Nephron (organoid): ENCODE data around the gene LRRC49.
"Not testable (repeated sequence)": the region's sequence is repeated elsewhere in the genome, so short reads cannot be mapped to it uniquely, and the experiment has no call there.

Source experiments
- H3K27ac Mint-ChIP-seq, 3 experiments: 2 replicates each; pipeline ENCODE4 v1.8.0; 2020; ENCODE audit warnings: mixed read lengths in 3 of 3, mild to moderate bottlenecking in 2 of 3, moderate library complexity in 1 of 3
- H3K27me3 Mint-ChIP-seq: 2 replicates; pipeline ENCODE4 v1.8.0; 2021; ENCODE audit warnings: low read depth, mild to moderate bottlenecking, moderate library complexity, mixed read lengths
- H3K36me3 Mint-ChIP-seq: 2 replicates; pipeline ENCODE4 v1.8.0; 2020; ENCODE audit warnings: low read depth, mixed read lengths
- H3K4me1 Mint-ChIP-seq: 2 replicates; pipeline ENCODE4 v1.8.0; 2020; ENCODE audit warnings: mixed read lengths
- H3K4me3 Mint-ChIP-seq, 3 experiments: 2 replicates each; pipeline ENCODE4 v1.8.0; 2020; ENCODE audit warnings: mild to moderate bottlenecking in 3 of 3, mixed read lengths in 3 of 3, moderate library complexity in 2 of 3
- H3K9me3 Mint-ChIP-seq: 2 replicates; pipeline ENCODE4 v1.8.0; 2020; ENCODE audit warnings: mixed read lengths
- TF ChIP-seq, protein P1 (sequence below), 3 experiments: fragments of 200-600 bp; sonication (generic); IDR thresholded peaks; one replicate each; pipeline ENCODE4 v1.5.0; 2021; ENCODE audit warnings: antibody characterized with exemption in 3 of 3; ENCODE audit not compliant: unreplicated experiment in 3 of 3

LRRC49 gene

GRCh38 chr15:70857562-70858285 lies 34.9 kb upstream of the LRRC49 start:
- peaks cover 30% of the 10 kb centered on the region for H3K4me1 Mint-ChIP-seq
- H3K27ac Mint-ChIP-seq, result peak overlapping the region in 1 of 3 experiments; percentile 48
- no peaks in the 10 kb centered on the region for H3K27me3 Mint-ChIP-seq
- H3K9me3 Mint-ChIP-seq, result no peaks in the 10 kb centered on the region
- no peaks in the 10 kb centered on the region for H3K36me3 Mint-ChIP-seq
- TF ChIP-seq, protein P1, sequence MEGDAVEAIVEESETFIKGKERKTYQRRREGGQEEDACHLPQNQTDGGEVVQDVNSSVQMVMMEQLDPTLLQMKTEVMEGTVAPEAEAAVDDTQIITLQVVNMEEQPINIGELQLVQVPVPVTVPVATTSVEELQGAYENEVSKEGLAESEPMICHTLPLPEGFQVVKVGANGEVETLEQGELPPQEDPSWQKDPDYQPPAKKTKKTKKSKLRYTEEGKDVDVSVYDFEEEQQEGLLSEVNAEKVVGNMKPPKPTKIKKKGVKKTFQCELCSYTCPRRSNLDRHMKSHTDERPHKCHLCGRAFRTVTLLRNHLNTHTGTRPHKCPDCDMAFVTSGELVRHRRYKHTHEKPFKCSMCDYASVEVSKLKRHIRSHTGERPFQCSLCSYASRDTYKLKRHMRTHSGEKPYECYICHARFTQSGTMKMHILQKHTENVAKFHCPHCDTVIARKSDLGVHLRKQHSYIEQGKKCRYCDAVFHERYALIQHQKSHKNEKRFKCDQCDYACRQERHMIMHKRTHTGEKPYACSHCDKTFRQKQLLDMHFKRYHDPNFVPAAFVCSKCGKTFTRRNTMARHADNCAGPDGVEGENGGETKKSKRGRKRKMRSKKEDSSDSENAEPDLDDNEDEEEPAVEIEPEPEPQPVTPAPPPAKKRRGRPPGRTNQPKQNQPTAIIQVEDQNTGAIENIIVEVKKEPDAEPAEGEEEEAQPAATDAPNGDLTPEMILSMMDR (IDR thresholded peaks at IDR 0.05; ENCODE audit: unreplicated experiment in 3 of 3), result no peak
- H3K4me3 Mint-ChIP-seq, result no peak overlapping the region

DNA sequence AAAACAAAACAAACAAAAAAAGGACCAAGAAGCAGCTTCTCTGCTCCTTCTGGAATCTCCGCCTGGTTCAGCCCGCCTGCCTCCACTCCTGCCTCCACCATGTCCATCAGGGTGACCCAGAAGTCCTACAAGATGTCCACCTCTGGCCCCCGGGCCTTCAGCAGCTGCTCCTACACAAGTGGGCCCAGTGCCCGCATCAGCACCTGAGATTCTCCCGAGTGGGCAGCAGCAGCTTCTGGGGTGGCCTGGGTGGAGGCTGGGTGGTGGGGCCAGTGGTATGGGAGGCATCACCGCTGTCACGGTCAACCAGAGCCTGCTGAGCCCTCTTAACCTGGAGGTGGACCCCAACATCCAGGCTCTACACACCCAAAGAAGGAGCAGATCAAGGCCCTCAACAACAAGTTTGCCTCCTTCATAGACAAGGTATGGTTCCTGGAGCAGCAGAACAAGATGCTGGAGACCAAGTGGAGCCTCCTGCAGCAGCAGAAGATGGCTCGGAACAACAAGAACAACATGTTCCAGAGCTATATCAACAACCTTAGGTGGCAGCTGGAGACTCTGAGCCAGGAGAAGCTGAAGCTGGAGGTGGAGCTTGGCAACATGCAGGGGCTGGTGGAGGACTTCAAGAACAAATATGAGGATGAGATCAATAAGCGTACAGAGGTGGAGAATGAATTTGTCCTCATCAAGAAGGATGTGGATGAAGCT lies 33.9 kb upstream of the LRRC49 start:
- H3K9me3 Mint-ChIP-seq, H3K36me3 Mint-ChIP-seq, H3K4me3 Mint-ChIP-seq, H3K27me3 Mint-ChIP-seq, H3K27ac Mint-ChIP-seq: not testable (repeated sequence)
- H3K4me1 Mint-ChIP-seq, result peaks cover 25% of the 10 kb centered on the region

DNA sequence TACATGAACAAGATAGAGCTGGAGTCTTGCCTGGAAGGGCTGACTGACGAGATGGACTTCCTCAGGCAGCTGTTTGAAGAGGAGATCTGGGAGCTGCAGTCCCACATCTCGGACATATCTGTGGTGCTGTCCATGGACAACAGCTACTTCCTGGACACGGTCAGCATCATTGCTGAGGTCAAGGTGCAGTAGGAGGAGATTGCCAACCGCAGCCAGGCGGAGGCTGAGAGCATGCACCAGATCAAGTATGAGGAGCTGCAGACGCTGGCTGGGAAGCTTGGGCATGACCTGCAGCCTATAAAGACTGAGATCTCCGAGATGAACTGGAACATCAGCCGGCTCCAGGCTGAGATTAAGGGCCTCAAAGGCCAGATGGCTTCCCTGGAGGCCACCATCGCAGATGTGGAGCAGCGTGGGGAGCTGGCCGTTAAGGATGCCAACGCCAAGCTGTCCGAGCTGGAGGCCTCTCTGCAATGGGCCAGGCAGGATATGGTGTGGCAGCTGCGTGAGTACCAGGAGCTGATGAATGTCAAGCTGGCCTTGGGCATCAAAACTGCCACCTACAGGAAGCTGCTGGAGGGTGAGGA lies 33.2 kb upstream of the LRRC49 start:
- H3K4me3 Mint-ChIP-seq, result no peak overlapping the region
- no peaks in the 10 kb centered on the region for H3K9me3 Mint-ChIP-seq
- no peaks in the 10 kb centered on the region for H3K27me3 Mint-ChIP-seq
- H3K27ac Mint-ChIP-seq, result no peak overlapping the region
- H3K4me1 Mint-ChIP-seq, result peaks cover 24% of the 10 kb centered on the region
- TF ChIP-seq, protein P1 (IDR thresholded peaks at IDR 0.05; ENCODE audit: unreplicated experiment in 3 of 3), result no peak
- H3K36me3 Mint-ChIP-seq, result no peaks in the 10 kb centered on the region

GRCh38 chr15:70859998-70860397 lies 32.6 kb upstream of the LRRC49 start:
- Mint-ChIP-seq H3K4me1 (peaks cover 19% of the 10 kb centered on the region), H3K27ac (no peak overlapping the region), H3K36me3 (no peaks in the 10 kb centered on the region), H3K4me3 (no peak overlapping the region), H3K9me3 (no peaks in the 10 kb centered on the region), H3K27me3 (no peaks in the 10 kb centered on the region)
- TF ChIP-seq, protein P1 (IDR thresholded peaks at IDR 0.05; ENCODE audit: unreplicated experiment in 3 of 3), result no peak

GRCh38 chr15:70863450-70864218 lies 29.0 kb upstream of the LRRC49 start:
- Mint-ChIP-seq H3K9me3 (no peaks in the 10 kb centered on the region), H3K27ac (no peak overlapping the region), H3K27me3 (no peaks in the 10 kb centered on the region), H3K36me3 (no peaks in the 10 kb centered on the region), H3K4me1 (peaks cover 19% of the 10 kb centered on the region), H3K4me3 (no peak overlapping the region)
- TF ChIP-seq, protein P1 (IDR thresholded peaks at IDR 0.05; ENCODE audit: unreplicated experiment in 3 of 3), result no peak
